Kidney (tissue), 14 donors: ENCODE results near the gene MYLK. TPM values are rescaled to one million over a fixed set of nuclear protein-coding genes. Genes with fewer than 3 reads are reported as not detected.
A peak's percentile ranks its signal among the peaks of the same experiment; 100 is the strongest.

ENCODE experiments used
- DNase-seq, 5 donors: peaks; one replicate each; pipeline ENCODE4 v3.0.0-alpha.2; 2013 to 2020
- FAIRE-seq: peaks from 2 replicates; lab custom pipeline; 2012; peaks lifted over from hg19 to GRCh38; lab: Jason Lieb, UNC
- H3K27ac ChIP-seq, 2 donors: one replicate each; pipeline ENCODE4 v1.7.0; 2013; ENCODE audit warnings: low read depth in 2 of 2, low read length in 2 of 2, inconsistent platforms in 1 of 2
- H3K27me3 ChIP-seq: one replicate; pipeline ENCODE4 v1.7.1; 2013; ENCODE audit warnings: low read length, inconsistent platforms; ENCODE audit not compliant: control insufficient read depth, insufficient read depth
- H3K36me3 ChIP-seq, 3 donors: one replicate each; pipeline versions ENCODE4 v1.7.0 to v1.7.1; 2013; ENCODE audit warnings: low read length in 3 of 3, control low read depth in 1 of 3, inconsistent platforms in 1 of 3; ENCODE audit not compliant: insufficient read depth in 3 of 3, control insufficient read depth in 2 of 3
- H3K4me1 ChIP-seq, 3 donors: one replicate each; pipeline versions ENCODE4 v1.7.0 to v1.7.1; 2013; ENCODE audit warnings: low read length in 3 of 3, inconsistent platforms in 1 of 3, low read depth in 1 of 3; ENCODE audit not compliant: control insufficient read depth in 2 of 3, insufficient read depth in 2 of 3
- H3K4me3 ChIP-seq, 3 donors: one replicate each; pipeline versions ENCODE4 v1.7.0 to v1.8.1; 2013; ENCODE audit warnings: low read length in 3 of 3, control low read depth in 1 of 3, inconsistent platforms in 1 of 3
- H3K9ac ChIP-seq, 3 donors: one replicate each; pipeline versions ENCODE4 v1.7.0 to v1.7.1; 2013; ENCODE audit warnings: low read length in 3 of 3, control low read depth in 1 of 3, inconsistent platforms in 1 of 3
- H3K9me3 ChIP-seq, 3 donors: one replicate each; pipeline versions ENCODE4 v1.7.0 to v1.7.1; 2013; ENCODE audit warnings: low read length in 3 of 3, control low read depth in 1 of 3, inconsistent platforms in 1 of 3; ENCODE audit not compliant: control insufficient read depth in 2 of 3, insufficient read depth in 1 of 3
- CTCF ChIP-seq: IDR thresholded peaks from 3 replicates; pipeline ENCODE4 v1.5.1; 2012; ENCODE audit warnings: mild to moderate bottlenecking, moderate library complexity, borderline replicate concordance; ENCODE audit not compliant: insufficient read depth; ENCODE audit errors: extremely low read depth
- intact Hi-C: fragments of 100-400 bp; cut with DNase I; formaldehyde crosslinking; loops from one replicate; pipeline ENCODE4 v1.11.1; 2022
- polyA plus RNA-seq: library from polyadenylated mRNA; stranded (reverse); fragments of 350-450 nt; fragmentation: Illumina TruSeq; extraction: RNeasy Lipid Tissue Mini Kit (QIAGEN cat#74804); gene quantifications from one replicate; pipeline ENCODE4 v1.2.3, GENCODE V29; 2014; ENCODE audit warnings: low read depth, low replicate concordance; ENCODE audit not compliant: insufficient read depth
- total RNA-seq: library from RNA; stranded (reverse); fragmentation: NEBNext Ultra II Directional; extraction: Animal tissue kit (Norgen Biotek cat#: 25700); gene quantifications from one replicate; pipeline ENCODE4 v1.2.1, GENCODE V29; 2021
- donor health status: control.
- donor health status: control.
- donor health status: control.
- donor health status: control.
- donor health status: control.
- donor health status: DM: yes; HTN: yes; CAD: no.
- donor health status: Normal renal cell carcinoma (clear cell type).

MYLK gene
- total and polyA plus RNA-seq, 2 donors from 2014 or later, result 25.3 to 164 TPM

- peak in 2 of 5 donors; percentile 36 to 58 for DNase-seq
- TF ChIP-seq CTCF, result no peak
- no peak overlapping the region for H3K9ac ChIP-seq
- no peak for FAIRE-seq
- H3K4me3 ChIP-seq, result no peak overlapping the region
- H3K36me3 ChIP-seq, result peaks cover 0 to 2% (median 0%) of the 10 kb centered on the region in 3 donors
- H3K4me1 ChIP-seq, result peaks cover 0 to 2% (median 0%) of the 10 kb centered on the region in 3 donors
- H3K9me3 ChIP-seq, result no peaks in the 10 kb centered on the region
- H3K27me3 ChIP-seq, result no peaks in the 10 kb centered on the region
- intact Hi-C loops, result no loop called here
- no peak overlapping the region for H3K27ac ChIP-seq
These were observed 92.2 kb downstream of the MYLK start for GRCh38 chr3:123791898-123792297.

GRCh38 chr3:123791417-123791816 is 92.7 kb downstream of the MYLK start:
- no peak overlapping the region for H3K27ac ChIP-seq
- no peak overlapping the region for H3K9ac ChIP-seq
- TF ChIP-seq CTCF, result no peak
- H3K4me3 ChIP-seq, result no peak overlapping the region
- H3K36me3 ChIP-seq, result peaks cover 0 to 2% (median 0%) of the 10 kb centered on the region in 3 donors
- intact Hi-C loops, result no loop called here
- H3K27me3 ChIP-seq, result no peaks in the 10 kb centered on the region
- H3K4me1 ChIP-seq, result peaks cover 0 to 2% (median 0%) of the 10 kb centered on the region in 3 donors
- FAIRE-seq (no peak), DNase-seq (peak in 1 of 5 donors; percentile 87)
- no peaks in the 10 kb centered on the region for H3K9me3 ChIP-seq

- Histone ChIP-seq H3K27me3 (no peaks in the 10 kb centered on the region), H3K9ac (no peak overlapping the region), H3K9me3 (no peaks in the 10 kb centered on the region), H3K4me1 (peaks cover 0 to 2% (median 0%) of the 10 kb centered on the region in 3 donors), H3K27ac (no peak overlapping the region), H3K4me3 (no peak overlapping the region), H3K36me3 (peaks cover 0 to 2% (median 0%) of the 10 kb centered on the region in 3 donors)
- intact Hi-C loops, result no loop called here
- no peak for FAIRE-seq
- TF ChIP-seq CTCF, result no peak
- DNase-seq, result no peak
These were observed 93.1 kb downstream of the MYLK start for GRCh38 chr3:123791073-123791370.
